CD1c-positive myeloid dendritic cell (primary cell): ENCODE data around the gene PVR.

ENCODE experiments used
- DNase-seq: peaks from one replicate; pipeline ENCODE4 v3.0.0-alpha.2; 2016; ENCODE audit errors: extremely low spot score

The PVR gene, protein sequence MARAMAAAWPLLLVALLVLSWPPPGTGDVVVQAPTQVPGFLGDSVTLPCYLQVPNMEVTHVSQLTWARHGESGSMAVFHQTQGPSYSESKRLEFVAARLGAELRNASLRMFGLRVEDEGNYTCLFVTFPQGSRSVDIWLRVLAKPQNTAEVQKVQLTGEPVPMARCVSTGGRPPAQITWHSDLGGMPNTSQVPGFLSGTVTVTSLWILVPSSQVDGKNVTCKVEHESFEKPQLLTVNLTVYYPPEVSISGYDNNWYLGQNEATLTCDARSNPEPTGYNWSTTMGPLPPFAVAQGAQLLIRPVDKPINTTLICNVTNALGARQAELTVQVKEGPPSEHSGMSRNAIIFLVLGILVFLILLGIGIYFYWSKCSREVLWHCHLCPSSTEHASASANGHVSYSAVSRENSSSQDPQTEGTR

GRCh38 chr19:44643605-44644401 is at the start of gene PVR:
PVR (plus strand) TSS chr19:44643910; CDS start chr19:44644097, 187 bp downstream.
- DNase-seq = peak; percentile 67

DNA sequence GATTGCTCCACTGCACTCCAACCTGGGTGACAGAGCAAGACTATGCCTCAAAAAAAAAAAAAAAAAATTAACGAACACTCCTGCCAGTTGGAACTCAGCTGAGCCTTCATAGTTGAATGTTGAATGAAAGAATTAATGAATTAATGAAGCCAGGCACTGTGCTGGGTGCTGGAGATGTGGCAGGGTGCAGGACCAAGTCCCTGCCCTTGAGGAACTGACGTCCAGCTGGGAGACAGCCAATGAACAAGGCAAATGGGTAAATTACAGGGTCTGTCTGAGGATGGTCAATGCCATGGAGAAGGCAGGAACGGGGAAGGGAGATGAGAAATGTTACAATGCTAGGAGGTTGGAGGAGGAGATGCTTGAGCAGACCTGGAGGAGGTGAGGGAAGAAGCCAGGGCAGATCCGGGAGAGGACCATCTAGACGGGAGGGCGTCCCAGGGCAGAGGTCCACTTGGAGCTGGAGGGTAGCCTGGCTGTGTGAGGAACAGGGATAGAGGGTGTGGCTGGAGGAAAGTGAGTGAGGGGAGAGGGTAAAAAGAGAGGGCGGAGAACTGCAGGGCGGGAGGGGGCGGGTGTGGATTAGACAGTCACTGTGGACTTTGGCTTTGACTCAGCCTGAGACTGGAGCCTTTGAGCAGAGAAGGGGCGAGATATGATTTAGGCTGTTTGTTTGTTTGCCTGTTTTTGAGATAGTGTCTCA is 47.1 kb upstream of the PVR start:
- no peak for DNase-seq

DNA sequence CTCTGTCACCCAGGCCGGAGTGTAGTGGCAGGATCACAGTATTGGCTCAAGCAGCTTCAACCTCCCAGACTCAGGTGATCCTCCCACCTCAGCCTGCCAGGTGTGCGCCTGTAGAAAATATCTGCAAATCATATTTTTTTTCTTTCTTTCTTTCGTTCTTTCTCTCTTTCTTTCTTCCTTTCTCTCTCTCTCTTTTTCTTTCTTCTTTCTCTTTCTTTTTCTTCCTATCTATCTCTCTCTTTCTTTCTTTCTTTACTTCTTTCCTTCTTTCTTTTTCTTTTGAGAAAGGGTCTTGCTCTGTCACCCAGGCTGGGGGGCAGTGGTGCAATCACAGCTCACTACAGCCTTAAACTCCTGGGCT is 46.6 kb upstream of the PVR start:
- no peak for DNase-seq

- DNase-seq = no peak
Measured at GRCh38 chr19:44598355-44598754, 45.4 kb upstream of the PVR start.

DNA sequence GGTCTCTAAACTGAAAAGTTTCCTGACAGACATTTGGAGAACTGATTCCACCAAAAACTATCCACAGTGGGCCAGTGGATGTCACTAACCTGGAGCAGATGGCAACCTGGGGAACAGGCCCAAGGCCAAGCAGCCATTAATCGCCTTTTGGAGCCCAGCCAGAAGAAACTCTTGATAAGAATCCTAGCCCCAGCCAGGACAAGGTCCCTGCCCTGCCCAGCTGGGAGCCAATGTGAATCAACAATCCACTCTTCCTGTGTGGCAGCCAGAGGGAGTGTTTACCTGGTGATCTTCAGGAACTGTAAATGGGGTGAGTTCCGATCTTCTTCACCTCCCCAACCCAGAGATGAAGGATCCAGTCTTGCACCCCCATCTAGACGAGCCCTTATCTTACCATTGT is 44.8 kb upstream of the PVR start:
- DNase-seq = no peak

- no peak for DNase-seq
Measured at GRCh38 chr19:44600466-44600865, 43.2 kb upstream of the PVR start.

GRCh38 chr19:44602081-44602480 is 41.6 kb upstream of the PVR start:
- DNase-seq = no peak

- DNase-seq = no peak
Measured at GRCh38 chr19:44603201-44603945, 40.3 kb upstream of the PVR start.

DNA sequence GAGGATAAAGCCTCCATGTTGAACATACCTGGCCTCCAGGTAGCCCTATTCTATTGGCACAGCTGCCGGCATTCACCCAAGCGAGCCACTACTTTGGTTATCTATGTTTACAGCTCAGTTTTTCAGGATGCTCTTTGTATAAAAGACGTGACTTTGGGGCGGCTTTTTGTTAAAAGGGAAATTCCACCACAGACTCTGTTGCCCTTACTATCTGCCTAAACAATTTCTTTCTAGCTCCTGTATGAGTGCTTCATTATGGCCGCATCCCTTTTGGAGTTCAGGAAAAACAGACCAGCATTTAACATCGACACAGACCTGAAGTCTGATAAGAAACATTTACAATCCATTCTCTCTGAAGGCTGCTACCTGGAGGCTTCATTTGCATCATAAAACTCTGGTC is 39.5 kb upstream of the PVR start:
- no peak for DNase-seq

DNA sequence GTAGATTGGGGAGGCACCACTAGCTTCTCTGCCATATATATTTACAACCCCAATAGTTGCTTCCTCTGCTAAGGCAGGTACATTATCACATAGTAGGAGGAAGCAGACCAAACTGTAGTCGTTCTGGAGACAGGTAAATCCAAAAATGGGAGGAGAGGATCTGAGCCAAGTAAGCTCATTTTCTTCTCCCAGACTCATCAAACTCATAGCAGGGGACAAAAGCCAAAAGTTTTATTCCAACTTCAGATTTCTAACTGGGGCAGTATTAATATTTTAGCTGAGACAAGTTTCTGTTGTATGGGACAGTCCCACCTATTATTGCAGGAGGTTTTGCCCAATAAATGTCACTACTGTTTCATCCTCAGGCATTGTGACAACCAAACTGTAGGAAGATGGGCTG is 38.2 kb upstream of the PVR start:
- no peak for DNase-seq

DNA sequence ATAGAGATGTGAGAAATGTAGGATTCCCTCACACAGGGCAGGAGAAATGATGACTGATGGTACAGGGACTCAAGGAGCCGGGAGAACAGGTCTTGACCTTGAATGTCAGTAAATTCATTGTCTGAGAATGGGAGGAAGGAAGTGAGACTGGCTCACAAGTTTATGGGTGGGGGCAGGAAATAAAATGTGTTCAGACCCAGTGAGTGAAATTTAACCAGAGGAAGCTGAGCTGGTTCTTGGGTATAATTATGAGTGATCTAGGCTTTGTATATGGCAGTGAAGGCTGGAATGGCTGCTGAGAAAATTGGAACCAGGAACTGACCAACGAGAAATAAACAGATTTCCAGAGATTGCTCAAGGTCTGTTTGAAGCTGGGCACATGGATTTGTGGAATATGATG is 36.7 kb upstream of the PVR start:
- DNase-seq = peak; percentile 62

DNA sequence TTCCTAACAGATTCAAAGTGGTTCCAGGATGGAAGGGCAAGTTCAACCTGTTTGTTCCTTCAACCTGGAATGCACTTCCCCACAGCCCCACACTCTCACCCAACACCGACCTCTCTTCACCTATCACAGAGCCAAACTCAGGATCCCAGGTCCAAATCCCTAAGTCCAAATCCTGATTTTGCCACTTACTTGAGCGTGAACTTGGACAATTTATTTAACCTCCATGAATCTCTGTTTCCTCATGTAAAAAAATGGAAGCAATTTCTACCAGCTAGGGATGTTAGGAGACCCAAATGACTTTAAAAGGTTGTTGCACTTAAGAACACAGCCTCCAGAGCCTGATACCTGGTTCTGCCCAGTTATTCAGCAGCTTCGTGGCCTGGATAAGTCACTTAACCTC is 35.8 kb upstream of the PVR start:
- no peak for DNase-seq

- DNase-seq = peak; percentile 53
Measured at GRCh38 chr19:44608391-44608821, 35.3 kb upstream of the PVR start.

GRCh38 chr19:44609219-44609618 is 34.5 kb upstream of the PVR start:
- no peak for DNase-seq

DNA sequence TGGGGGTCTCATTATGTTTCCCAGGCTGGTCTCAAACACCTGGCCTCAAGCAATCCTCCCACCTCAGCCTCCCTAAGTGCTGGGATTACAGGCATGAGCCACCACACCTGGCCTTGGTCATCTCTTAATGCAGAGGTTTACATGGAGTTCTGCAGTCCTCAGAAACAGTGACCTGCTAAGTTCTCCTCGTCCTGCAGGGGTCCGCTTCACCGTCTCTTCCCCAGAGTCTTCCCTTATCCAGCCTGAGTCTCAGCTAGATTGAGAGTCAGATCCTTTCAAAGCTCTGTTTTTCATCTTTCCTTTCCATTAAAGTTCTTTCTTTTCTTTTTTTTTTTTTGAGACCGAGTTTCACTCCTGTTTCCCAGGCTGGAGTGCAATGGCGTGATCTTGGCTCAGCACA is 33.2 kb upstream of the PVR start:
- peak; percentile 24 for DNase-seq

DNA sequence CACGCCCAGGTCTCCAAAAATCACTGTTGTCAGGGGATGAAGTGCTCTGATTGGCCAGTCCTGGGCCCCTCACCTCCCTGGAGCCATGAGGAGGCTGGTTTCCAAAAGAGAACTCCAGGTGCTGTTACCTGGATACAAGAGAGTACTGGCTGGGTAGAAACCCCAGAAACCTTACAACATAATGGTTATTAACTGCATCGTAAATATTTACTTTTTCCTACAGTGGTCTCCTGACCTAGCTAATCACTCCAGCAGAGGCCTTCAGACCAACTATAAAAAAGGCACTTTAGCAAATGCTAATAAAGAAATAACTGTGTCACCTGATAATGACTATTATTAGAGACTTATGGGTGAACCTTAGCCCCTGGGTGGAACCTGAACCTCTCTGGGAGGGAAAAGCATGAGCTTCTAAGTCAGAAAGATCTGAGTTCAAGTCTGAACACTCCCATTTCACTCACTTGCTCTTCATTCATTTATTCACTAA is 31.9 kb upstream of the PVR start:
- no peak for DNase-seq

GRCh38 chr19:44613295-44614178 is 30.2 kb upstream of the PVR start, which contains the start of gene IGSF23:
IGSF23 (plus strand) TSS chr19:44613563; CDS start chr19:44613646, 83 bp downstream.
- no peak for DNase-seq

DNA sequence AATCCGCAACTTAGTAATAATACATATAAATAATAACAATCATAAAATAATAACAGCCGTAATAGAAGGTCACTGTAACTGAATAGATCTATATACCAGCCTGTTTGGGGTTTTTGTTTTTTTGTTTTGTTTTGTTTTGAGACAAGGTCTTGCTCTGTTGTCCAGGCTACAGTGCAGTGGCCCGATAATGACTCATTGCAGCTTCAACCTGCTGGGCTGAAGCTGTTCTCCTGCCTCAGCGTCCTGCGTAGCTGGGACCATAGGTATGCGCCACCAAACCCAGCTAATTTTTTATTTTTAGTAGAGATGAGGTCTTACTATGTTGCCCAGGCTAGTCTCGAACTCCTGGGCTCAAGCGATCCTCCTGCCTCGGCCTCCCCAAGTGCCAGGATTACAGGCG is 29.4 kb upstream of the PVR start:
- no peak for DNase-seq

- DNase-seq = no peak
Measured at GRCh38 chr19:44615863-44616247, 27.9 kb upstream of the PVR start.

DNA sequence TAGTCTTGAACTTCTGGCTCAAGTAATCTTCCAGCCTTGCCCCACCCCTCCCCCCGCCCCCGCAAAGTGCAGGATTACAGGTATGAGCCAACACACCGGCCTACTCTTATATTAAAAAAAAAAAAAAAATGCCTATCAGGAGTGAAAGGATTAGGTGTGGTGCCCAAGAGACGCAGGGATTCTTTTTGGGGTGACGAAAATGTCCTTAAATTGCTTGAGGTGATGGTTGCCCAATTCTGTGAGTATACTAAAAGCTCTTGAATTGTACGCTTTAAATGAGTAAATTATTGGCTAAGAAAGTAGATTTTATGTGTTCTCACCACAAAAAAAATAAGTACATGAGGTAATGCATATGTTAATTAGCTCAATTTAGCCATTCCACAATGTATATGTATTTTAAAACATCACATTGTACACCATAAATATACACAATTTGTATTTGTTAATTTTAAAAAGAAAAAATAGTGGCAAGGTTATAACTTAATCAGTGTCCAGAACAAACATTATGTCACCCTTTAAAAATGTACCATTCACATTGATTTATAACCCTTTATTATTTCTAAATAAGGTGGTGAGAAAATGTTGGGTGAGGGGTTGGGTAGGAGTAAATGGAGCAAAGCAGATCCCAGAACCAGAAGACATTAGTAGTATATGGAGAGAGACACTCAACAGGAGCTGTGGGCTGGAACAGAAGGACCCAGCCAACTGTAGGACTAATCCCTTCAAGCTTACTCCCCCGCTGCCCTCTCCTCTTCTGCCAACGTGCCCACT is 26.4 kb upstream of the PVR start:
- DNase-seq = no peak
